Esophagus (tissue), 2 donors: ENCODE data around the gene MACF1. TPM values are rescaled to one million over a fixed set of nuclear protein-coding genes. Genes with fewer than 3 reads are reported as not detected.
"Not testable (repeated sequence)": the region's sequence is repeated elsewhere in the genome, so short reads cannot be mapped to it uniquely, and the experiment has no call there.

Experiments used
- H3K27ac ChIP-seq, 2 donors: one replicate each; pipeline ENCODE4 v1.5.1; 2013; ENCODE audit warnings: low read depth in 2 of 2, mild to moderate bottlenecking in 2 of 2, inconsistent platforms in 1 of 2, low read length in 1 of 2, moderate library complexity in 1 of 2
- H3K27me3 ChIP-seq, 2 donors: one replicate each; pipeline ENCODE4 v1.6.1; 2013; ENCODE audit warnings: low read length in 2 of 2, control low read depth in 1 of 2, mild to moderate bottlenecking in 1 of 2; ENCODE audit not compliant: insufficient read depth in 2 of 2, control insufficient read depth in 1 of 2
- H3K36me3 ChIP-seq, 2 donors: one replicate each; pipeline ENCODE4 v1.6.1; 2013; ENCODE audit warnings: low read length in 1 of 2; ENCODE audit not compliant: control insufficient read depth in 2 of 2, insufficient read depth in 2 of 2
- H3K4me1 ChIP-seq, 2 donors: one replicate each; pipeline ENCODE4 v1.6.1; 2013; ENCODE audit warnings: low read length in 1 of 2; ENCODE audit not compliant: control insufficient read depth in 2 of 2, insufficient read depth in 2 of 2
- H3K4me3 ChIP-seq, 2 donors: one replicate each; pipeline ENCODE4 v1.5.1; 2013; ENCODE audit warnings: low read length in 2 of 2, mild to moderate bottlenecking in 2 of 2, low read depth in 1 of 2, moderate library complexity in 1 of 2
- H3K9me3 ChIP-seq, 2 donors: one replicate each; pipeline ENCODE4 v1.6.1; 2013; ENCODE audit warnings: mild to moderate bottlenecking in 2 of 2, low read depth in 1 of 2, low read length in 1 of 2, moderate library complexity in 1 of 2; ENCODE audit not compliant: control insufficient read depth in 2 of 2, insufficient read depth in 1 of 2
- WGBS, 2 donors: extraction: QIAGEN DNeasy Blood & Tissue Kit; methylation state at CpG; one replicate each; pipeline ENCODE4 v1.1.7; 2013; 5-methylcytosine and 5-hydroxymethylcytosine counted together
- polyA plus RNA-seq, 2 donors: library from polyadenylated mRNA; stranded (reverse); fragments of 200-250 nt; gene quantifications; one replicate each; pipeline ENCODE4 v1.2.3, GENCODE V29; 2013
- donor health status: healthy with polysubstance abuse.
- donor health status: Bipolar disorder and iron deficiency.

MACF1 gene
- polyA plus RNA-seq, 2 donors: 35.2 to 40.1 TPM

DNA sequence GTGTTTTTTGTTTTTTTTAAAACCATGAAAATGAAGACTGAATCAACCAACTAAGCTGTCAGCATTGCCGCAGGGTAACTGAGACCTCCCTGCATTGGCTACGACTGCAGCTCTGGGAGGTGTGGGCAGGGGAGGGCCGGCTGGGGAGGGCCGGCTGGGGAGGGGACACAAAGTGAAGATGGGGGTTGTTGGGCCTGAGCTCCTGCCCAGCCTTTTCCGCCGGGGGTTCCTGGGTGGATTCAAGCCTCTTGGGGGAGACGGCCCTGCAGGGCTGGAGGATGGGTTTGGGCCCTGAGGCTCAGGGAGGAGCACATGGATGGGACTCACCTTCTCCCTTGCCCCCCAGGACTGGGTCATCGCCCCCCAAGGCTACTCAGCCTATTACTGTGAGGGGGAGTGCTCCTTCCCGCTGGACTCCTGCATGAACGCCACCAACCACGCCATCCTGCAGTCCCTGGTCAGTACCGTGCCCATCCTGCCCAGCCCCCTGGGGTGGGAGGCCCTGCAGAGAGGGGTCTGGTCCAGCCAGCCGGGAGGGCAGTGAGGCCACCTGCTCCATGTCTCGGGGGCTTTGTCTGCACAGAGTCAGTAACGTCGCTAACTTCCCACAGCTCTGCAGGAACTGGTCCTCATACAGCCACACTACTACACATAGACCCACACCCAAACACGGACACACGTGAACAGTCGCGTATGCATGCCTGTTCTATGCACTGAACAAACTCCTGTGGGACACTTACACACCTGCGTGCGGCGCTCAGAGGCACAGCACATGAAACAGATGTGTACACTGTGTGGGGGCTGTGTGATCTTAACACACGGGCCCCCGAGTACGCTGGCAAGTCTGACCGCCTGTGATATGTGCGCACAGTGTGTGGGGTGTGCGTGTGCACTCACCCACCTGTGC, 318.4 kb downstream of the MACF1 start:
- Histone ChIP-seq H3K9me3 (no peaks in the 10 kb centered on the region), H3K27me3 (no peaks in the 10 kb centered on the region), H3K36me3 (peaks cover 3 to 13% of the 10 kb centered on the region in 2 donors), H3K27ac (no peak overlapping the region), H3K4me3 (no peak overlapping the region), H3K4me1 (no peaks in the 10 kb centered on the region)
- 84 to 88% methylated on average over 29 of the region's 29 CpGs for WGBS, 2 donors

GRCh38 chr1:39524171-39524570, 319.7 kb downstream of the MACF1 start:
- H3K4me3 ChIP-seq: no peak overlapping the region
- no peaks in the 10 kb centered on the region for H3K4me1 ChIP-seq
- H3K27ac ChIP-seq: no peak overlapping the region
- H3K9me3 ChIP-seq: no peaks in the 10 kb centered on the region
- peaks cover 13 to 19% of the 10 kb centered on the region in 2 donors for H3K36me3 ChIP-seq
- no peaks in the 10 kb centered on the region for H3K27me3 ChIP-seq
- 73 to 74% methylated on average over 6 of the region's 6 CpGs for WGBS, 2 donors

GRCh38 chr1:39524591-39525365, 320.3 kb downstream of the MACF1 start:
- Histone ChIP-seq H3K36me3 (peaks cover 14 to 20% of the 10 kb centered on the region in 2 donors), H3K9me3 (no peaks in the 10 kb centered on the region), H3K4me1 (no peaks in the 10 kb centered on the region), H3K27me3 (no peaks in the 10 kb centered on the region), H3K27ac (no peak overlapping the region), H3K4me3 (no peak overlapping the region)
- WGBS, 2 donors: 86 to 90% methylated on average over 15 of the region's 15 CpGs

- H3K36me3 ChIP-seq: peaks cover 14 to 27% of the 10 kb centered on the region in 2 donors
Observed at GRCh38 chr1:39525366-39526165, 321.1 kb downstream of the MACF1 start.

GRCh38 chr1:39526466-39527189, 322.1 kb downstream of the MACF1 start:
- H3K4me1 ChIP-seq: no peaks in the 10 kb centered on the region
- peaks cover 20 to 31% of the 10 kb centered on the region in 2 donors for H3K36me3 ChIP-seq
- H3K27me3 ChIP-seq: no peaks in the 10 kb centered on the region
- no peak overlapping the region for H3K4me3 ChIP-seq
- 94 to 96% methylated on average over 11 of the region's 11 CpGs for WGBS, 2 donors
- no peaks in the 10 kb centered on the region for H3K9me3 ChIP-seq
- H3K27ac ChIP-seq: no peak overlapping the region

More at GRCh38 chr1:39525366-39526165, 321.1 kb downstream of the MACF1 start:
- Histone ChIP-seq H3K27me3 (no peaks in the 10 kb centered on the region), H3K27ac (no peak overlapping the region), H3K4me3 (no peak overlapping the region), H3K9me3 (no peaks in the 10 kb centered on the region), H3K4me1 (no peaks in the 10 kb centered on the region)
- 85 to 87% methylated on average over 17 of the region's 17 CpGs for WGBS, 2 donors

DNA sequence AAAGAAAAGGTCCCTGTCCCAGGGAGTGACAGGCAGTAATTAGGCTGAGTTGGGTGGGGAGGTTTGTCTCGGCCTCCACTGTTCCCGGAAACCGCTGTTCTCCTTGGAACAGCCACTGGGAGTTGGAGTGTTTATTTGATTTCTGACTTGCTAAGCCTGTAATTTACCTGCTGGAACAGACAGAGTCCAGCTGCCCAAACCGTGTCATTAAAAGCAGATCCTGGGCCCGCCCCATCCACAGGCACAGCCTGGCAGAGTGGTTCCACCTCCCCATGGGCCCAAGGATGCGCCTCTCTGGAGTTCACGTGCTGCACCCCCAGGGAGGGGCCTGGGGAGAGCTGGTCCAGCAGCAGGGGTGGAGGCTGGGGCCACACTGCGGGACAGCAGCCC, 322.7 kb downstream of the MACF1 start:
- peaks cover 20 to 33% of the 10 kb centered on the region in 2 donors for H3K36me3 ChIP-seq
- not testable (repeated sequence) for H3K4me3 ChIP-seq, H3K27me3 ChIP-seq, H3K9me3 ChIP-seq, H3K4me1 ChIP-seq, H3K27ac ChIP-seq
- WGBS, 2 donors: 85% methylated on average over 8 of the region's 8 CpGs

DNA sequence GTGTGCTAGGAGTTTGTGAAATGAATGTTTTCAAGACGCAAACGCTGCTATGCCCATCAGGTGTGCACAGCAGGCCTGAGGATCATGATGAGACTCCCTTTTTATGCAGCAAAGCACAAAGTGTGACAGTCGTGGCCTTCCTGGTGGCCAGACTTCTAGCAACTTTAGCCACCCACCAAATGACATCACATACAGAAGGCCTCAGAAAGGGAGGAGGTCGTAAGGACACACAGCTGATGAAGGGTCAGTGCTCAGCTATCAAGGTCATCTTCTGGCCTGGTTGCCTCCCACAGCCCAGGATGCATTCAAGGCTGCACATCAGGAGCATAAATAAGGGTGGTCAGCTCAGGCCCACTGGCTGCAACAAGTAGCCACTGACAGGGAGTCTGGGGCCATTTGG, 323.6 kb downstream of the MACF1 start:
- H3K4me3 ChIP-seq: no peak overlapping the region
- WGBS, 2 donors: 90 to 93% methylated on average over 4 of the region's 4 CpGs
- H3K36me3 ChIP-seq: peaks cover 20 to 33% of the 10 kb centered on the region in 2 donors
- no peak overlapping the region for H3K27ac ChIP-seq
- no peaks in the 10 kb centered on the region for H3K9me3 ChIP-seq
- H3K4me1 ChIP-seq: no peaks in the 10 kb centered on the region
- no peaks in the 10 kb centered on the region for H3K27me3 ChIP-seq

GRCh38 chr1:39529901-39530535, 325.5 kb downstream of the MACF1 start:
- Histone ChIP-seq H3K36me3 (peaks cover 20 to 30% of the 10 kb centered on the region in 2 donors), H3K27me3 (no peaks in the 10 kb centered on the region), H3K4me3 (no peak overlapping the region), H3K9me3 (no peaks in the 10 kb centered on the region), H3K27ac (no peak overlapping the region), H3K4me1 (no peaks in the 10 kb centered on the region)
- WGBS, 2 donors: 91 to 93% methylated on average over 10 of the region's 10 CpGs
